ENCODE data around the gene PARD3B. TPM values are rescaled to one million over a fixed set of nuclear protein-coding genes. Genes with fewer than 3 reads are reported as not detected.

PARD3B gene
- total RNA-seq, 1 donor from 2014 or later, result 18.4 TPM

DNA sequence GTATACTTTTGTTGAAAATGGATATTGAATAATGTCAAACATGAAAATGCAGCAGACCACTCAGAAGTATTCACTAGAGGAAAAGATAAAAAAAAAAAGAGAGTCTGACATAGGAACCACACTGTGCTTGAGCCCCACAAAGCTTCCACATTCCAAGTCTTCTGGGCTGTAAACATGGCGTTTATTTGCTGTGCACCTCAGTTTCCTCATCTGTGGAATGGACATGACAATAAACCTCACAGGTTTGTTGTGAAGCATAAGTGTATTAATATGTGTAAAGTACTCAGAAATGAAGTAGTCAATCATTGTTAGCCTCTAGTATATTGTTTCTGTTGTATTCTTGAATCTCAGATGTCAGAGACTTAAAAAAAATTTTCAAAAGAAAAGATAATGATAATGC, 611.2 kb downstream of the PARD3B start:
- TF ChIP-seq, protein P1, sequence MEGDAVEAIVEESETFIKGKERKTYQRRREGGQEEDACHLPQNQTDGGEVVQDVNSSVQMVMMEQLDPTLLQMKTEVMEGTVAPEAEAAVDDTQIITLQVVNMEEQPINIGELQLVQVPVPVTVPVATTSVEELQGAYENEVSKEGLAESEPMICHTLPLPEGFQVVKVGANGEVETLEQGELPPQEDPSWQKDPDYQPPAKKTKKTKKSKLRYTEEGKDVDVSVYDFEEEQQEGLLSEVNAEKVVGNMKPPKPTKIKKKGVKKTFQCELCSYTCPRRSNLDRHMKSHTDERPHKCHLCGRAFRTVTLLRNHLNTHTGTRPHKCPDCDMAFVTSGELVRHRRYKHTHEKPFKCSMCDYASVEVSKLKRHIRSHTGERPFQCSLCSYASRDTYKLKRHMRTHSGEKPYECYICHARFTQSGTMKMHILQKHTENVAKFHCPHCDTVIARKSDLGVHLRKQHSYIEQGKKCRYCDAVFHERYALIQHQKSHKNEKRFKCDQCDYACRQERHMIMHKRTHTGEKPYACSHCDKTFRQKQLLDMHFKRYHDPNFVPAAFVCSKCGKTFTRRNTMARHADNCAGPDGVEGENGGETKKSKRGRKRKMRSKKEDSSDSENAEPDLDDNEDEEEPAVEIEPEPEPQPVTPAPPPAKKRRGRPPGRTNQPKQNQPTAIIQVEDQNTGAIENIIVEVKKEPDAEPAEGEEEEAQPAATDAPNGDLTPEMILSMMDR (conservative IDR thresholded peaks at IDR 0.05), result no peak
- Mint-ChIP-seq H3K27ac (ENCODE audit: unreplicated experiment) (no peak overlapping the region), H3K27me3 (ENCODE audit: low read depth) (no peaks in the 10 kb centered on the region), H3K9me3 (no peaks in the 10 kb centered on the region), H3K4me3 (no peak overlapping the region), H3K36me3 (ENCODE audit: low read depth) (peaks cover 11% of the 10 kb centered on the region), H3K4me1 (peaks cover 6% of the 10 kb centered on the region)
- DNase-seq (ENCODE audit: low read depth, low spot score), result no peak

DNA sequence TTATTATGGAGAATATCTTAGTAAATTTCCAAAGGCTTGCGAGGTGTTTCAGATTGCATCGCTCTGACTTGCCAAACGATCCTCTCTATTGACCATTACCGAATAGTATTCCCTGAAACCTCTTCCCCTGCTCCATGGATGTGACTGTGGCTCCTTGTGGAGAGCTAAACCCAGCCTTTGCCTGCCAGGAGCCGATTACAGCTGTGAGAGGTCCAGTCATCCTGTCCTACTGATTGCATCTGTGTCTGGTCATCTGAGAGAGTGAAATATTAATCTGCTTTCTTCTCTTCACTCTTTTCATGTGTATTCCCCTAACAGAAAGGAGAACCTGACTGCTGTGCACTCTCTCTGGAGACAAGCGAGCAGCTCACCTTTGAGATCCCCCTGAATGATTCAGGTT, 613.1 kb downstream of the PARD3B start:
- H3K9me3 Mint-ChIP-seq, result no peaks in the 10 kb centered on the region

DNA sequence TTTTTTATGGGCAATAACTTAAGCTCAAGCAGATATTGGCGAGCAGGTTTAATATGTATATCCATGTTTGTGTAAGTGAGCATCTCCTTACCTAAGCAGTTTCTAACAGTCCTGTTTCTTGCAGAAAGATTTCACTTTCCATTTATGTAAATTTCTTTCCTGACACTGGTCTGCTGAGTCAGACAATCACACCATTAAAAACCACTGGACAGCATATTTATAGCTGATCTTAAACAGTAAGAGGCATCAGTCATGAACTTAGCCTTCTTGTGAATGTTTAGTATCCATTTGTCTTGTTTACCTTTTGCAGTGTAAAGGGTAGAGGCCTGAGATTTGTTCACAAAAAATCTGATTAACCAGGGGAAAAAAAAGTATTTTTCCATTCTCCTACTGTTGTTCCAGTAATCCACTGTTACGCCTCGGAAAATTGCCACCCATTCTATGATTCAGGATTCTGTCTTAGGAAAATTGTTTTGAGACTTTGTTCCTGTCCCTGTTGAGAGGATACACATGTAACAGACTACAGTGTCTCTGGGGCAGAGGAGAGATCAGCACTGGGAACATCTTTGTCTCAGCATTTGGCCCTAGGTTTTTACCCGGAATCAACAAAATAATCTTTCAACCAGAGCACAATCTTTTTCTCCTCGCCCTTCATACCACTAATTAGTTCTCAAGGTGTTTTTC, 616.0 kb downstream of the PARD3B start:
- peaks cover 7% of the 10 kb centered on the region for H3K4me1 Mint-ChIP-seq
- TF ChIP-seq, protein P1 (conservative IDR thresholded peaks at IDR 0.05), result no peak
- H3K27ac Mint-ChIP-seq (ENCODE audit: unreplicated experiment), result no peak overlapping the region
- no peak for DNase-seq (ENCODE audit: low read depth, low spot score)
- H3K4me3 Mint-ChIP-seq, result no peak overlapping the region
- H3K36me3 Mint-ChIP-seq (ENCODE audit: low read depth), result peaks cover 2% of the 10 kb centered on the region
- H3K27me3 Mint-ChIP-seq (ENCODE audit: low read depth), result no peaks in the 10 kb centered on the region
- H3K9me3 Mint-ChIP-seq, result peaks cover 2% of the 10 kb centered on the region

More for the DNA sequence above, 613.1 kb downstream of the PARD3B start:
- TF ChIP-seq, protein P1 (conservative IDR thresholded peaks at IDR 0.05), result no peak
- Mint-ChIP-seq H3K27me3 (ENCODE audit: low read depth) (no peaks in the 10 kb centered on the region), H3K27ac (ENCODE audit: unreplicated experiment) (no peak overlapping the region), H3K36me3 (ENCODE audit: low read depth) (peaks cover 7% of the 10 kb centered on the region), H3K4me3 (no peak overlapping the region), H3K4me1 (peaks cover 7% of the 10 kb centered on the region)
- no peak for DNase-seq (ENCODE audit: low read depth, low spot score)

DNA sequence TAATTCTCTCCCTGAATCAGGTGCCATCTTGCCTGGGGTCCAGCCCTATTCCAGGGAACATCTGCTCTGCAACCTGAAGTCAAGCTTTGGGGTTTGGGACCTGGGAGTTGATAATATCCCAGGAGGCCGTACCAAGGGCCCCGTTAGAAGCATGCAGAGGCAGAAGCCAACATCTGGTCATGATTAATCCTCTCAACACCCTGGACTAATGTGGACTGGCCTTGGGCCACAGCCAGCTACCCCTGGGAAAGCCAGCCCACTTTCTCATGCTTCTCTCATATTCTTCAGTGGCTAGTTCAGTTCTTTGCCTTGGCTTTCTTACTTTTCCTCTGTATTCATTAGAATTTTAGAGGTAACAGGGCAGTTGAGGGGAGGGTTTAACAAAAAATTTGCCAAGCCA, 621.5 kb downstream of the PARD3B start:
- H3K27ac Mint-ChIP-seq (ENCODE audit: unreplicated experiment), result no peak overlapping the region

DNA sequence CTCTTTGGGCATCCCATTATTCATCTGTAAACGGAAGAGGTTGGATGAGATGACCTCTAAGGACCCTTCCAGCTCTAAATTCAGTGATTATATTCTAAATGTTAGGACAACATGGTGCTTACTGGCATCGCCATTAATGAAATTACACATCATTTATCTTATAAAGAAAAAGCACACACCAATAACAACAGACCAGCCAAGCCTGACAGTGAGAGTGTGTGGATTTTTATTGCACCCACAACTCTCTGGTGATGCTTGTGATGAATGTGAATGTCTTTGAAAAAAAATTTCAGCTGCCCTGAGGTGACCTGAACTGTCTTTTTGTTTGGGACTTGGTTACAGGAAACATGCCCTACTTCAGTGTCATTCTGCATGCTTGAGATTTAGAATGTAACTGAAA, 623.7 kb downstream of the PARD3B start:
- Mint-ChIP-seq H3K27me3 (ENCODE audit: low read depth) (no peaks in the 10 kb centered on the region), H3K27ac (ENCODE audit: unreplicated experiment) (no peak overlapping the region), H3K4me1 (peaks cover 23% of the 10 kb centered on the region), H3K4me3 (no peak overlapping the region), H3K36me3 (ENCODE audit: low read depth) (peaks cover 18% of the 10 kb centered on the region), H3K9me3 (peaks cover 6% of the 10 kb centered on the region)
- DNase-seq (ENCODE audit: low read depth, low spot score), result no peak
- TF ChIP-seq, protein P1 (conservative IDR thresholded peaks at IDR 0.05), result no peak

More for the DNA sequence above, 621.5 kb downstream of the PARD3B start:
- TF ChIP-seq, protein P1 (conservative IDR thresholded peaks at IDR 0.05), result no peak
- Mint-ChIP-seq H3K9me3 (peaks cover 6% of the 10 kb centered on the region), H3K4me3 (no peak overlapping the region), H3K36me3 (ENCODE audit: low read depth) (peaks cover 14% of the 10 kb centered on the region), H3K27me3 (ENCODE audit: low read depth) (no peaks in the 10 kb centered on the region), H3K4me1 (peaks cover 21% of the 10 kb centered on the region)
- DNase-seq (ENCODE audit: low read depth, low spot score), result no peak

Measured in neural crest cell (in vitro differentiated cells).